Hematopoietic multipotent progenitor cell treated with erythropoietin and hydrocortisone succinate and interleukin-3 and kit ligand, for 8 days (in vitro differentiated cells): Measurements from ENCODE around the gene ABI2.
A peak's percentile ranks its signal among the peaks of the same experiment; 100 is the strongest.
"Not testable (repeated sequence)": the region's sequence is repeated elsewhere in the genome, so short reads cannot be mapped to it uniquely, and the experiment has no call there.

Experiments used
- DNase-seq: peaks from one replicate; pipeline ENCODE4 v3.0.0-alpha.2; 2015

The ABI2 gene

GRCh38 chr2:203327901-203328759, at the start of gene ABI2:
TSS of gene ABI2 (plus strand) at chr2:203328394. CDS start at chr2:203328515, 121 bp downstream.
- DNase-seq, result peak; percentile 79

GRCh38 chr2:203279288-203279687, 48.9 kb upstream of the ABI2 start:
- no peak for DNase-seq

DNA sequence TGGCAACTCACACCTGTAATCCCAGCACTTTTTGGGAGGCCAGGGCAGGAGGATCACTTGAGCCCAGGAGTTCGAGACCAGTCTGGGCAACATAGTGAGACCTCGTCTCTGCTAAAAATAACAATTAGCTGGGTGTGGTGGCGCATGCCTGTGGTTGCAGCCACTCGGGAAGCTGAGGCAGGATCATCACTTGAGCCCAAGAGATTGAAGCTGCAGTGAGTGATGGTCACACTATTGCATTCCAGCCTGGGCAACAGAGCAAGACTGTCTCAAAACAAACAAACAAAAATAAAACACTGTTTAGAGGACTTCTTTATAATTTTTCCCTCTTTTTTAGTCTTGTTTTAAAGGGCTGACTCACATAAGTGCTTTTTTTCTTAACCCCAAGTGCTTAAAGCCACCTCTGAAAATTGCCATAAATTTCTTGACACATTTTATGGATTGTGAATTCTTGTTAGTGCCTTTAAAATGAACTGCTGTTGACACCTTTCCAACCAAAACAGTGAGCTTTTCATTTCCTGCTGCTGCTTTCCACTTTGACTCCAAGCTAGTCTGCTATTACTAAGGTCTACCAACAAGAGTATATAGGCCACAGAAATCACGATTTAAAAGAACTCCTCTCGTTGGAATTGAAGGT, 47.6 kb upstream of the ABI2 start:
- no peak for DNase-seq

- no peak for DNase-seq
Measured at GRCh38 chr2:203282101-203282500, 46.1 kb upstream of the ABI2 start.

GRCh38 chr2:203286532-203286931, 41.7 kb upstream of the ABI2 start:
- DNase-seq, result no peak

GRCh38 chr2:203301667-203302066, 26.5 kb upstream of the ABI2 start:
- no peak for DNase-seq

DNA sequence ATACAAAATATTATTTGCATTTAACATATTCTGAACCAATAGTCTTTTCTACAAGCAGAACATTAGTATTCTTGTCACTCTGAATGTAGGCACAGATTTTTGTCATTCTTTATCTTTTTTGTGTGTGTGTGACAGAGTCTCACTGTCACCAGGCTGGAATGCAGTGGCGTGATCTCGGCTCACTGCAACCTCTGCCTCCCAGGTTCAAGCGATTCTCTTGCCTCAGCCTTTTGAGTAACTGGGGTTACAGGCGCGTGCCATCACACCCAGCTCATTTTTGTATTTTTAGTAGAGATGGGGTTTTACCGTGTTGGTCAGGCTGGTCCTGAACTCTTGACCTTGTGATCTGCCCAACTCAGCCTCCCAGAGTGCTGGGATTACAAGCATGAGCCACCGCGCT, 25.6 kb upstream of the ABI2 start:
- not testable (repeated sequence) for DNase-seq

GRCh38 chr2:203310688-203311436, 17.3 kb upstream of the ABI2 start:
- DNase-seq, result no peak

DNA sequence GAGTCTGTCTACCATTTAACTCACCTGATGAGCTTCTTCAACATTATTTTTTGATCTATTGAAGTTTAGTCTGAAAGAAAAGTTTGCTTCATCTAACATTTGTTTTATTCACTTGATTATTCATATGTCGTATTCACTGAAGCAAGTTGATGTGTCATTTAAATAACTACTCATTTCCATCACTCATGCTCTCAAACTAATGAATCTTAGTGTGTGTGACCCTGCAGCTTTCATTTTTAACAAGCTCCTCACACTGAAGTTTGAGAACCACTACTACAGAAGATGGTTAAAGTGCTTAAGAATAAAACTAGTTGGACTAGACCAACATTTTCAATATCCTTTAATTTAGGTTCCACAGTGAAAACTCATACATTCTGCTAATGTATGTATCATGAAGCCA, 1.8 kb upstream of the ABI2 start:
- no peak for DNase-seq

DNA sequence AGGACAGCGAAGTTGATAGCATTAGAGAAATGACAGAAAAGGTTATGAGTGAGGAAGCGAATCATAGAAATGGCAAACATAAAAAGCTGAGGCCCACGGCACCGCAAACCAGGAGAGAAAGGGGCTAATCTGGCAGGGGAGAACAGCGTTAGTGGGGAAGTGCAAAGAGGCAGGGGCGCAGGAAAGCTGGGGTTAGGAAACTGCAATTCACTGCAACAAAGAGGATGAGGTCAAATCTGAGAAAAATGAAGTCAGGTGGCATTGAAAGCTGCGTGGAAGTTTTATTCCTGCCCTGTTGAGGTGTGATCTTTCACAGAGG, 653 bp upstream of the ABI2 start:
- DNase-seq, result no peak

DNA sequence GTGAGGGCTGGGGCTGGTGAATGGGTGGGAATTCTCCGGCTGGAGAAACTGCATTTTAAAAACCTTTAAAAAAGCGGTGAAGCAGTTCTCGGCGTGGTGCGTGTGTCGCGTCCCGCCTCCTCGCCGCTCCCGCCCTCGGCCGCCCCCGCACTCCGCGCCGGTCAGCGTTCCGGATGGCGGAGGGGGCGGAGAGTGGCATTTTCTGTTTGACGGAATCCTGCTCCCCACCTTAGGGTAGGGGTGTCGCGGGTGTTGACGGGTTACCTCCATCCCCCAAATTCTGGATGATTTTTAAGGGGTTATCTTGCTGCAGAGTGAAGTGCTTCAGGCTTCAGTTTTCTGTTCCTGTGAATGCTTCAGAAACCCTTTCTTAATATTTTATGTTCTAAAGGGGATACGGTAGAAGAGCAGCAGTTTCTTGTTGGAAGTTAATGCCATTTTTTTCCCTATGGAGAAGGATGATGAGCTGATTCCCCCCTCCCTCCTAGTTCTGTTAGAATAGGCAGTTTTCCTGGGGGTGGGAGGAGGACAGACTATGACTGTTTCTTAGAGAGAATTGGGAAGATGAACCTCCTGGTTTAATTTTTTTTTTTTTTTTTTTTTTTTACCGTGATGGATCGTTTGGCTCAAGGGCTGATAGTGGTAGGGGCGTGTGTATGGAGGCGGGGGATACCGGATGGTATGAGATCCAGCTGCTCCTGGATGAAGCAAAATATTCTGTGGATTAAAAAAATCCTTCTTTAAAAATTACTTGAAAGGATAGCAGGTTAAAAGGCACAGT, 756 bp downstream of the ABI2 start:
- peak; percentile 44 for DNase-seq

DNA sequence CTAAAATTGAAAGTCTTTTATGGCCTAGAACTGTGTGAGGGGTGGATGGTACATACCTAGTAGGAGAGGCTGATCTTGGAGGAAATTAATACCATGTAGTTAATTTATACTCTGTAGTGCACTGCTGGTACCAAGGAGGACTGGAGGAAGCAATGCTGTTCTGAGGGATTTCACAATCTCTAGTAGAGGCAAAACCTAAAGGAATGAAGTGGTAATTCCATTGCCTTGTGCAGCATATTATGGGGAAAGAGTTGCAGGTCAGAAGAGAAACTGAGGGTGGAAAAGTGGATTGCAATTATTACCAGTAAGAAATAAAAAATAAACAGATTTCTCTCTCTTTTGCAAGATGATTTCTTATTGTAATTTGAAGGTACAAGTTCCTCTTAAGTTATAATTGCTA, 2.2 kb downstream of the ABI2 start:
- no peak for DNase-seq

GRCh38 chr2:203338322-203338721, 10.1 kb downstream of the ABI2 start:
- DNase-seq, result no peak

DNA sequence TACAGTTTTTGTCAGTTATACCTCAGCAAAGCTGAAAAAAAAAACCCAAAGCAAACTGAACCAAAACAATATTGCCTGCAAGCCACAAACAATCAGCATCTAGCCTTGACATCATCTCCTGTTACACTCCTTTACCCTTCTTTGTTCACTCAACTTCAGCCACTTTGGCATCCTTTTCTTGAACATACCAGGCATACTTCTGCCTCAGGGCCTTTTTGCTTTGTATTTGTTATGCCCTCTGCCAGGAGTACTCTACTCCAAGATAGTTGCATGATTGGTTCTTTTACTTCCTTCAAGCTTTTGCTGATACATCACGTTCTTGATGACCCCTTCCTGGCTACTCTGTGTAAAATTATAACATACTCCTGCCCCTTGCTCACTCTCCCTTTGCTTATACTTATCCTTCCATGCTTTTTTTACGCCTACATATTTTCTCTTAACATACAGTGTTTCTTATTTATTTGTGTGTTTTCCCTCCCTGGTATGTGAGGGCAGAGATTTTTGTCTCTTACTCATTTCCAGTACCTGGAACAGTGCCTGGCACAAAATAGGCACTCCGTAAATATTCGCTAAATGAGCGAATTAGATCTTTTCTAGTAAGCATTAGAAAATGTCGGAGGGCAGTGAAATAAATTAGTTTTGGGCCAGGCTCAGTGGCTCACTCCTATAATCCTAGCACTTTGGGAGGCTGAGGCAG, 12.7 kb downstream of the ABI2 start:
- no peak for DNase-seq

GRCh38 chr2:203341741-203342310, 13.6 kb downstream of the ABI2 start:
- DNase-seq, result no peak

DNA sequence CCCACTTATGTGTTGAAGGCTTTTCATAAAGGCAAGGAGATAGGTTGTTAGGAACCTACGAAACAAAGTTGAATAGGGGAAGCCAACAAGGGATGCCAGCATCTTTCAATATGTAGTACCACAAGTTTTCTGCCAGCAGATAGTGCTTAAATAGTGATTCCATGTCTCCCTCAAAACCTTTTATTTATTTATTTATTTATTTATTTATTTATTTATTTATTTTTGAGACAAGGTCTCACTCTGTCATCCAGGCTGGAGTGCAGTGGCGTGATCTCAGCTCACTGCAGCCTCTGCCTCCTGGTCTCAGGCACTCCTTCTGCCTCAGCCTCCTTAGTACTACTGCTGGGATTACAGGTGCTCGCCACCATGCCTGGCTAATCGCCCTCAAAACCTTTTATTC, 14.2 kb downstream of the ABI2 start:
- DNase-seq, result not testable (repeated sequence)

DNA sequence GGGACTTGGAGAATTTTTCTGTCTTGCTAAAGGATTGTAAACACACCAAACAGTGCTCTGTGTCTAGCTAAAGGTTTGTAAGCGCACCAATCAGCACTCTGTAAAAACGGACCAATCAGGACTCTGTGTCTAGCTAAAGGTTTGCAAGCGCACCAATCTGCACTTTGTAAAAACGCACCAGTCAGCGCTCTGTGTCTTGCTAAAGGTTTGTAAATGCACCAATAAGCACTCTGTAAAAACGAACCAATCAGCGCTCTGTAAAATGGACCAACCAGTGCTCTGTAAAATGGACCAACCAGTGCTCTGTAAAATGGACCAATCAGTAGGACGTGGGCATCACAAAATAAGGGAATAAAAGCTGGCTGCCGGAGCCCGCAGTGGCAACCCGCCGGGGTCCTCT, 16.5 kb downstream of the ABI2 start:
- no peak for DNase-seq

GRCh38 chr2:203346612-203347011, 18.4 kb downstream of the ABI2 start:
- DNase-seq, result peak; percentile 55

GRCh38 chr2:203347375-203347774, 19.2 kb downstream of the ABI2 start:
- peak; percentile 97 for DNase-seq

DNA sequence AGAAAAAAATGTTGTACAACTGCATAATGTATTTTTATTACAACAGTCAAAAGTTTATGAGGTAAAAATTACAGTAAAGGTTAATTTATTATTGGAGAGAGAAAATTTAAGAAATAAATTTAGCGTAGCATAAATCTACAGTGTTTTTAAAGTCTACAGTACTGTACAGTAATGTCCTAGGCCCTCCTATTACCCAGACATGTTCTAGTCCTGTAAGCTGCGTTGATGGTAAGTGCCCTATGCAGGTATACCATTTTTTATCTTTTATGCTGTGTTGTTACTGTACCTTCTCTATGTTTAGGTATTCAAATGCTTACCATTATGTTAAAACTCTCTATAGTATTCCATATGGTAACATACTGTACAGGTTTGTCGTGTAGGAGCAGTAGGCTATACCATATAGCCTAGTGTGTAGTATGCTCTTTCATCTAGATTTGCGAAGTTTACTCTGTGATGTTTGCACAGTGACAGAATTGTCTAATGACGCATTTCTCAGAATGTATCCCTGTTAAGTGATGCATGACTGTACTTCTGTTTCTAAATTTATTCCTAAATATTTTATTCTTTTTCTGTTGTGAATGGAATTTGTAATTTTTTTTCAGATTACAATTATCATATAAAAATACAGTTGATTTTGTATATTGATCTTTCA, 24.5 kb downstream of the ABI2 start:
- no peak for DNase-seq

- DNase-seq, result no peak
Measured at GRCh38 chr2:203354966-203355365, 26.8 kb downstream of the ABI2 start.

GRCh38 chr2:203359450-203359849, 31.3 kb downstream of the ABI2 start:
- no peak for DNase-seq
